ENCODE measurements around the gene SKOR1. TPM values are rescaled to one million over a fixed set of nuclear protein-coding genes. Genes with fewer than 3 reads are reported as not detected.

Gene SKOR1
- total RNA-seq, 1 donor from 2014 or later = 0.22 TPM

DNA sequence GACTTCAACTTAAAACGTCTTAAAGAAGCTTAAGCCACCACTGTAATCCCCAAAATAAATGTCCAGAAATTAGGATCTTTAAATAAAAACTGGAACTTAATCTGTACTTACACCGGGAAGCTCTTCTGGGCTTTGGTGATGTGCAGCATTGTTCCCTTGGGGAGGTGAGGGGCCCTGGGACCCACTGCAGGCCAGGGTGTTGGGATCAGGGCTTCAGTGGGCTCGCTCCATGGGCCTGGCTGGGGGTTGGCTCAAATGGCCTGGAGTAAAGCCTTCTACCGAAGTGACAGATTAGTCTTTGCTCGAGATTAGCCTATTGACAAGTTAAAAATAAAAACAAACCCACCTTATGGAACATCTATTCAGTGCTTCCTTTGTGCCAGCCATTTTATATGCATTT lies 20.7 kb downstream of the SKOR1 start:
- H3K4me1 ChIP-seq = peaks cover 7% of the 10 kb centered on the region
- H3K27ac ChIP-seq (replicated peaks) = no peak overlapping the region
- no peak for DNase-seq
- H3K27me3 ChIP-seq (ENCODE audit: low read depth) = no peaks in the 10 kb centered on the region
- H3K4me3 ChIP-seq = no peak overlapping the region
- TF ChIP-seq, protein P1, sequence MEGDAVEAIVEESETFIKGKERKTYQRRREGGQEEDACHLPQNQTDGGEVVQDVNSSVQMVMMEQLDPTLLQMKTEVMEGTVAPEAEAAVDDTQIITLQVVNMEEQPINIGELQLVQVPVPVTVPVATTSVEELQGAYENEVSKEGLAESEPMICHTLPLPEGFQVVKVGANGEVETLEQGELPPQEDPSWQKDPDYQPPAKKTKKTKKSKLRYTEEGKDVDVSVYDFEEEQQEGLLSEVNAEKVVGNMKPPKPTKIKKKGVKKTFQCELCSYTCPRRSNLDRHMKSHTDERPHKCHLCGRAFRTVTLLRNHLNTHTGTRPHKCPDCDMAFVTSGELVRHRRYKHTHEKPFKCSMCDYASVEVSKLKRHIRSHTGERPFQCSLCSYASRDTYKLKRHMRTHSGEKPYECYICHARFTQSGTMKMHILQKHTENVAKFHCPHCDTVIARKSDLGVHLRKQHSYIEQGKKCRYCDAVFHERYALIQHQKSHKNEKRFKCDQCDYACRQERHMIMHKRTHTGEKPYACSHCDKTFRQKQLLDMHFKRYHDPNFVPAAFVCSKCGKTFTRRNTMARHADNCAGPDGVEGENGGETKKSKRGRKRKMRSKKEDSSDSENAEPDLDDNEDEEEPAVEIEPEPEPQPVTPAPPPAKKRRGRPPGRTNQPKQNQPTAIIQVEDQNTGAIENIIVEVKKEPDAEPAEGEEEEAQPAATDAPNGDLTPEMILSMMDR (IDR thresholded peaks at IDR 0.05; ENCODE audit: borderline replicate concordance) = no peak
- H3K36me3 ChIP-seq = no peaks in the 10 kb centered on the region
- intact Hi-C loops (cut with micrococcal nuclease) = no loop called here
- H3K9me3 ChIP-seq (replicated peaks) = no peaks in the 10 kb centered on the region

DNA sequence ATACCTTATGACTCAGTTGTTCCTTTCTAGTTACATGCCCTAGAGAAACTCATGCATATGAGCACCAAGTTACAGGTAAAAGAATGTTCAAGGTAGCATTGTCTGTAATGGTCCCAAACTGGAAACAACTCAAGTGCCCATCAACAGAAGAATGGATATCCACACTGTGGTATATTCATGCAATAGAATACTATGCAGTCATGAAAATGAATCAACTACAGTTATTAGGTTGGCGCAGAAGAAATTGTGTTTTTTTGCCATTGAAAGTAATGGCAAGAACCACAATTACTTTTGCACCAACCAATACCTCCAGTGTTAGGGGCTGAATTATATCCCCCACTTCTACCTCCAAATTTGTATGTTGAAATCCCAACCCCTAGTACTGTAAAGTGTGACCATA lies 24.2 kb downstream of the SKOR1 start:
- TF ChIP-seq, protein P1 (IDR thresholded peaks at IDR 0.05; ENCODE audit: borderline replicate concordance) = no peak
- no peaks in the 10 kb centered on the region for H3K27me3 ChIP-seq (ENCODE audit: low read depth)
- no peaks in the 10 kb centered on the region for H3K36me3 ChIP-seq
- H3K9me3 ChIP-seq (replicated peaks) = no peaks in the 10 kb centered on the region
- no peaks in the 10 kb centered on the region for H3K4me1 ChIP-seq
- intact Hi-C loops (cut with micrococcal nuclease) = no loop called here
- H3K27ac ChIP-seq (replicated peaks) = no peak overlapping the region
- no peak overlapping the region for H3K4me3 ChIP-seq
- no peak for DNase-seq

- intact Hi-C loops (cut with micrococcal nuclease) = no loop called here
- Histone ChIP-seq H3K4me1 (no peaks in the 10 kb centered on the region), H3K36me3 (no peaks in the 10 kb centered on the region), H3K27ac (replicated peaks) (no peak overlapping the region), H3K4me3 (no peak overlapping the region), H3K9me3 (replicated peaks) (no peaks in the 10 kb centered on the region), H3K27me3 (ENCODE audit: low read depth) (no peaks in the 10 kb centered on the region)
- TF ChIP-seq, protein P1 (IDR thresholded peaks at IDR 0.05; ENCODE audit: borderline replicate concordance) = no peak
- no peak for DNase-seq
Observed at GRCh38 chr15:67850336-67850735, 25.0 kb downstream of the SKOR1 start.

GRCh38 chr15:67850994-67851571 lies 25.8 kb downstream of the SKOR1 start:
- Histone ChIP-seq H3K27ac (replicated peaks) (no peak overlapping the region), H3K9me3 (replicated peaks) (no peaks in the 10 kb centered on the region), H3K27me3 (ENCODE audit: low read depth) (no peaks in the 10 kb centered on the region), H3K36me3 (no peaks in the 10 kb centered on the region), H3K4me1 (no peaks in the 10 kb centered on the region), H3K4me3 (no peak overlapping the region)
- intact Hi-C loops (cut with micrococcal nuclease) = no loop called here
- TF ChIP-seq, protein P1 (IDR thresholded peaks at IDR 0.05; ENCODE audit: borderline replicate concordance) = no peak
- no peak for DNase-seq

- Histone ChIP-seq H3K4me3 (no peak overlapping the region), H3K36me3 (no peaks in the 10 kb centered on the region), H3K27ac (replicated peaks) (no peak overlapping the region), H3K9me3 (replicated peaks) (no peaks in the 10 kb centered on the region), H3K27me3 (ENCODE audit: low read depth) (no peaks in the 10 kb centered on the region), H3K4me1 (no peaks in the 10 kb centered on the region)
- TF ChIP-seq, protein P1 (IDR thresholded peaks at IDR 0.05; ENCODE audit: borderline replicate concordance) = no peak
- DNase-seq = no peak
- intact Hi-C loops (cut with micrococcal nuclease) = no loop called here
Observed at GRCh38 chr15:67852418-67852817, 27.1 kb downstream of the SKOR1 start.

All from left ventricle myocardium inferior (tissue), 1 donor.